D341Med (cell line): ENCODE results near the gene TUBGCP2.
A peak's percentile ranks its signal among the peaks of the same experiment; 100 is the strongest.
"Not testable (repeated sequence)": the region's sequence is repeated elsewhere in the genome, so short reads cannot be mapped to it uniquely, and the experiment has no call there.

Experiments used
- DNase-seq: peaks from one replicate; pipeline ENCODE4 v3.0.0; 2012; ENCODE audit warnings: low spot score

TUBGCP2 gene

DNA sequence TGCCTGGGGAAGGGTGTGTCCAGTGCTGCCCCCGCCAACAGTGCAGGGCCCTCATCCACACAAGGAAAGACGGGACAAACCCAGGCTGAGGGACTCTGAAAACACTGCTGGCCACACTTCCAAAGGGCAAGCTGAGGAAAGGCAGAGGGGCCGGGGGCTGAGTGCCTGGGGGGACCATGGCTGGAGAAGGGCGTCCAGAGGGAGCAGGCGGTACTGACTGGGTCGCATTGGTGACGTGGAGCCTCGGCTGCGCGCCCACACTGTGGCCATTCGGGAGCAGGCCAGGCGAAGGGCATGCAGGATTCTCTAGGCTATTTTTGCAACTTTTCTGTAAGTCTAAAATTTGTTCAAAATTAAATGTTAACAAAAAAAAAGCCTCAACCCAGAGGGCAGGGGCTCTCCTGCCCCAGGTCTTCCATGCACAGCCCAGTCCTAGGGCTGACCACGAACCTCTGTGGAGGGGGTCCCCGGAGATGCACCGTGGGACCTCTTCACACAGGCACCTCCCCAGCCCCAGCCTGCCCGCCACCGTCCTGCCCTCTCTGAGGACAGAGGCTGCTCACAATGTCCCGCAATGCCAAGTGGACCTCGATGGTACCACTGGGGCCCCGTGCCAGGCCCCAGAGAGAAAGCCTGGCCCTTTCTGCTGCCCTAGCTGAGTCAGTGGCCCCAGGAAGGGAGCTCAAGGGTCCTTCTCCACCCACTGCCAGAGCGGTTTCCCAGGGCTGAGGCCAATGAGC is 42.4 kb downstream of the TUBGCP2 start:
- DNase-seq, result no peak

DNA sequence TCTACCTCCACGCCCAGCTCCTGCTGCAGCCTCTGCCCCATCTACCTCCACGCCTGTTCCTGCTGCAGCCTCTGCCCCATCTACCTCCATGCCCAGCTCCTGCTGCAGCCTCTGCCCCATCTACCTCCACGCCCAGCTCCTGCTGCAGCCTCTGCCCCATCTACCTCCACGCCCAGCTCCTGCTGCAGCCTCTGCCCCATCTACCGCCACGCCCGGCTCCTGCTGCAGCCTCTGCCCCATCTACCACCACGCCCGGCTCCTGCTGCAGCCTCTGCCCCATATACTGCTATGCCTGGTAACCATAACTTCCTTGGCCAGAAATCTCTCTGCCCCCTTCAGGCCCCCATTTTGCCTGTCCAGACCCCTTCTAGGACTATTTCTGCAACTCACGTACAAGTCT is 43.6 kb downstream of the TUBGCP2 start:
- not testable (repeated sequence) for DNase-seq

DNA sequence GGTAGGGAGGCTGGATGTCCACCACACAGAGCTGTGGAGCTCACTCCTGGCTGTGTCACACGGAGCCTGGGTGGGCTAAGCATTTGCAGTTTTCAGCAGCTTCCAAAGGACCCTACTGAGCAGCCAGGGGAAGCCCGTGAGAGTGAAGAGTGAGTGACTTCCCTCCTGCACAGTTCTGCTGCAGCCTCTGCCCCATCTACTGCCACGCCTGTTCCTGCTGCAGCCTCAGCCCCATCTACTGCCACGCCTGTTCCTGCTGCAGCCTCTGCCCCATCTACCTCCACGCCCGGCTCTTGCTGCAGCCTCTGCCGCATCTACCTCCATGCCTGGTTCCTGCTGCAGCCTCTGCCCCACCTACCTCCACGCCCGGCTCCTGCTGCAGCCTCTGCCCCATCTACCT is 44.2 kb downstream of the TUBGCP2 start:
- DNase-seq, result no peak

DNA sequence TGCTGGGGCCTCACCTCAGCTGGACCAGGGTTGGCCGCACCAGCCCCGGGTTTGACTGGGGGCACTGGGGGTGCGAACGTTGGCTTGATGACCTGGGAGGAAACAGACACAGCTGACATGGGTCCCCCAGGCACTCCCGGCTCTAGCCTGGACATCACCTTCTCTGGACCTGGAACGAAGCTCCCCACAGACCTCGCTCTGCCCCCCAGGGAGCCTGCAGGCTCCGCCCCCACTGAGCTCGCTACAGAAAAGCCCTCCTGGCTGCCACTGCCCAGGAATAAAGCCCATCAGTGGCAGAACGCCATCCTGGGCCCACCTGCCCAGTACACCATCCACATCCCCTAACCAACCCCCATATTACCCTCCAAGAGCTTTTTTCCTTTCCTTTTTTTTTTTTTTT is 45.0 kb downstream of the TUBGCP2 start:
- DNase-seq, result no peak

DNA sequence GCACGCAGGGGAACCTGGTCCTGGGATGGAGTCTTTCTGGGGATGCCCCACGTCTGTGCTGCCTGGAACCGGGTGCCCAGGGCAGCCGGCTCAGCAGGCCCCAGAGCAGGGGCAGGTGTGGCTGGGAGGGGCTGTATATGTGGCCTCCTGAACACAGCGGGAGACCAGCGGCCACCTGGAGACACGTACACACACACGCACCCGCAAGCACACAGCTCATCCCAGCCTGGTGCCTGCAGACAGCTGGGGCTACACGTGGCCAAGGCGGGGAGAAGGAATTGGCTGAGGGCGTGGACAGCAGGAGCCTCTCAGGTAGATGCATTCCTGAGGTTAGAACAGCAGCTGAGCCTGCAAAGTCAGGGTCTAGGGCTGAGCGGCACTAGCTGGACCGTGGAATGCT is 46.0 kb downstream of the TUBGCP2 start:
- DNase-seq, result no peak

DNA sequence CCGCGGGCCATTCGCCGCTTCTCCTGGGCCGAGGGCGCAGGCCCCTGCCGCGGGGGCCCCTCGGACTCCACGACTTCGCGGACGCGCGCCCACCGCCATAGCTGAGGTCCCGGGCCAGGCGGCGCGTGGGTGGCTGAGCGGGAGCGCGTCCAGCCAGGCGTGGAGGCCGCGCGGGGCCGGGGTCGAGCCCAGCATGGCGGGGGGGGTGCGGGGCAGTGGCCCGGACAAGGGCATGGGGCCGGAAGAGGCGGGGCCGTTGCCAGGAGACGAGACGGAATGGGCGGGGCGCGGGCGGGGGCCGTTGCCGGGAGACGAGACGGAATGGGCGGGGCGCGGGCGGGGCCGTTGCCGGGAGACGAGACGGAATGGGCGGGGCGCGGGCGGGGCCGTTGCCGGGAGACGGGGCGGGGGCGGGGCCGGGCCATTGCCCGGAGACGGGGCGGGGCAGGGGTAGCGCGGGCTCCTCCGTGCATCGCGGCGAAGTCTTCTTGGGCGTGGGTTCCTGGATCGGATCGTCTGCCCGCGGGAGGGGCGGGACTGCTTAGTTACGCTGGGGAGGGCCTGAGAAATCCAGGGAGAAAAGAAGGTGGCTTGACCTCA is 46.8 kb downstream of the TUBGCP2 start:
- DNase-seq, result peak; percentile 89

DNA sequence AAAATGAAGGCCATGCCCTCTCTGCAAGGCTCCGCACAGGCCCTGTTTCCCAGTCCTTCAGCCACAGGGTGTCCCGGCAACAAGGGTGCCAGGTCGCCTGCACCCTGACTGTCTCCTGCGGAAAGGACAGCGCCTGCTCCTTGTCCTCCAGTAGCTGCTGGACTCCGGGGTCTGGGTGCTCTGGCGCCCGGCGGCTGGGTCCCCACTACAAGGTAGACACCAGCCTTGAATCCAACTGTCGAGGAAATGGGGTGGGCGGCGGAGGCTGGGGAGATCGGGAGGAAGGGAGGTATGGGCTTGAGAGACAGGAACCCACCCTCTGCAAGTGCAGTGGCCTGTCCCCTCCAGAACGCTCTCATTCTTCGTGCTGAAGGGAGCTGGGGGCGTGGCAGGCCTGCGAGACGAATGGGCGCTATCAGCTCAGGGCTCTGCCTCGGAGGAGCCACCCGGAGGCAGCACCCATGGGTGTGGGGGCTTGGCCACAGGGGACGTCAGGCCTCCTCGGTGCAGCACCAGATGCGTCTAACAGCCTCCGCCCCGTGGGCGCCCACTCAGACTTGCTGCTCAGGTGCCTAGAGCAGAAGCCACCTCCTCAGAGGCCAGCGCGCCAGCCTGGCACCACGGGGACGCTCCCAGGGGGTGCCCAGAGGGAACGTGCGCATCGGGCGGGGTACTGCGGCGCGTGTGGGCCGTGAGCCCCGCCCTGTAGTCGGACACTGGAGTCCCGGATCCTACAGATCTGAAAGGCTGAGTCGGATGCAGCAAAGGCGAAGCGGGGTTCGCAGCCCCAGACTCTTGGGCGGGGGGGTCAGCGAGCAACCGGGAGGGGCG is 47.6 kb downstream of the TUBGCP2 start:
- DNase-seq, result peak; percentile 80

DNA sequence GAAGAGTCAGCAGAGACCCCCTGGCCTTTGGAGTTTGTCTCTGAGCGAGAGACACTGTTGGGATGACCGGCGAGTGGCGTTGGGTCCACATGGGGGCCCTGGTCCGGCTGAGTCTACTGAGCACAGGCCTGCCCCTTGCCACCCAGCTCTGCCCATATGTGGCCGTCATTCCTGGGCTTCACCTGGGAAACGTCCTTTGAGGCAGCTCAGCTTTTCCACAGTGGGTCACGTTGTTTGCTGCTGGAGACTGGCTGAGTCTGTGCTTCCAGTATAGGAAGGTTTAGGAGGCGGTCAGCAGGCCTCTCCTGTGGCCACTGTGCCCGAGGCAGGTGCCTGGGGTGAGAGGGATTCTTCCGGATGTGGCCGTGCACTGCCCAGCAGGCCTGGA is 49.1 kb downstream of the TUBGCP2 start:
- no peak for DNase-seq

DNA sequence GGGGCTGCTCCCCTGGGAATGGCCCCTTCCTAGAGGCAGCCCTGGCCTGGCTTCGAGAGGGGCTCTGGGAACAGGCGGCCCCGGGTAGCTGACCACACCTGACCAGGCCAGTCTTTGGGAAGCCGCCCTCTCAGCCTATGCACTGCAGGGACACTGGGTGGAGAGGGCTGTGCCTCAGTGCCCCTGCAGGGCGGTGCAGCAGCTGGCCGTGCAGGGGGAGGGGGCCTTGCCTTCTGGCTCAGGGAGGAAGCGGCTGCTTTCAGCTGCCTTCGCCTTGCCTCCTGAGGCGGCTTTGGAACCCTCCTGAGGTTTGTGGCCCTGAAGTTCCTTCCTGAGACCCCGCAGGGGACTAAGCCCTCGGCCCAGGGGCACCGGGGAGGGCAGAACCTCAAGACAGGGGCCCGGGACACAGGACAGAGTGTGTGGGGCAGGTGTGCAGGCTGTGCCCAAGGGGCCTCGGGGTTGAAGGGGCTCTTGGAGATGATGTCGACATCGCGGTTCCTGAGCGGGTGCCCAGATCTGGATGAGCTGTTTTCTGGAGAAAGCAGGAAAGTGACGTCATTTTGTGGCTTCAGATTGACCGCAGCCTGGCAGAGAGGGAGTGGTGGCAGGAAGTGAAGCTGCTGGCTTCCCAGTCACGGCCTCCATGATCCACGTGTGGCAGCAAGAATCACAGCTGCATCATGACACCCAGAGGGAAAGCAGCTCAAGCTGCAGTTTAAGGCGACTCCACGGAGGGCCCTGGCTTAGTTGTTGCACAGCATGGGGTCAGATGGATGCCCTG is 49.7 kb downstream of the TUBGCP2 start:
- no peak for DNase-seq

DNA sequence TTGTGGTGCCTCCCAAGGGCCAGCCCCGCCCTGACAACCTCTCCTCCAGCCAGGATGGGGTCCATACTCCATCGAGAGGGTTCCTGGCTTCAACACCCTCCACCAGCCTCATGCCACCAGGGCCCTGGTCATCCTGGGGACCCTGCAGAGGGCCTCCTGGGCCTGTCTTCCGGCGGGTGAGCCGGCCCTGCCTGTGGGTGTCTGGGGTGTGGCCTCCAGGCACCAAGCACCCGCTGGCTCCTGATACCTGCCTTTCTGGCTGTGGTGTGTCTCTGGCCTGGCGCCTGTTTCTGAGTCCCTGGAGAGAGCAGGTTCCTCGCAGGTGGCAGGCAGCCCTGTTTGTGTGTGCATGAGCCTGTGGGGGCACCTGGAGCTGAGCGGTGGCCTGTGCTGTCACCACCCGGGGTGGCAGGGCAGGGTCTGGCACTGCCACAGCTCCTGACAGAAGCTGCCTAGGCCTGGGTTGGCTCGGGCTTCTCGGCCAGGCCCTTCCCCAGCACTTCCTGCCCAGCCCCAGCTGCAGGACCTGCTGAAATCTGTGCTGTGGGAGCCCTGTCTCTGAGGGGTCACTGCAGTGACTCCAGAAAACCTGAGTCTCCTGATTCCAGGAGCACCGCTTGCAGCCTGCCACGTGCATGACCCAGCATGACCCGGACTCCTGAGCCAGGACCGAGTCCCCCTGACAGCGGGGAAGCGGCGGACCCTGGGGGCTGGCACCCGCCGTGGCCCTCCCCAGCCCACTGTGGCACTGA is 50.4 kb downstream of the TUBGCP2 start:
- no peak for DNase-seq

DNA sequence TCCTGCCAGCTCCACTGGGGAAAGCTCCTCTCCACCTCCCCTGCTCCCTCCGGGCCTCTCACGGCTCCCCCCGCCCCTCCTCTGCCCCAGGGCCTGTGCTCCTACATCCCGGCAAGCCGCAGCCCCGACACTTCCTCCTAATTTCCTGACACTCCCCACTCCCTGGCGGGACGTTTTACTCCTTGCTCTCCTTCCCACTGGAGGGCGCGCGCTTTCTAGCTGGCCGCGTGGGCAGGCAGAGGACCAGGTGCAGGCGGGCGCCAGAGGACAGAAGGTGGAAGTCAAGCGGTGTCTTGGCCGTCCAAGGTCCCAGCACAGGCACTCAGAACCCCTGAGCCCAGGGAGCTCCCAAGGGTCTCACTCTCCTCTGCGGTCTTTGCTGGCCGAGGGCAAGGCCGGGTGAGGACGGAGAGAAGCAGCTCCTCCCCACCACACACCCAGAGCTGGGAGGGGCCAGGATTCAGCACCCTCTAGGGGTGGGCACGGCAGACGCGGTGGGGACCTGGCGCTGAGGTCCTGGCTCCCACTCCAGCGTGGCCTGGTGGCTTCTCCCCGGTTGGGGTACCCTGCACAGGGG is 51.1 kb downstream of the TUBGCP2 start:
- no peak for DNase-seq

DNA sequence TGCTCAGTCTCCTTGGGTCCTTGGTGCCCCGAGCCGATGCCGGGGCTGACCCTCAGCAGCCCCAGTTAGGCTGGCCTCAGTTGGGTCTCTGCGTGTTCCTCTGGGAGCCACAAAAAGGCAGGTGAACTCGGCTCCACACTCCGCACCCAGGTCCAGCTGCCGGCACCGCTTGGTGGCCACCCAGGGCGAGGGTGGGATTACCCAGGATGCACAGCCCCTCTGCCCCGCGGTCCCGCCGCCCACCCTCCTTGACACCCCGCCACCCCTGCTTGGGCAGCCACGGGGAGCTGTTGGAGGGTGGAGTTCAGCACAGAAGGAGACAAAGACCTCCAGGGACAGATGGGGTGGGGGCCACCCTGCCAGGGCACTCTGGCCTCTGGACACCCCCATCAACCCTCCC is 53.3 kb downstream of the TUBGCP2 start:
- DNase-seq, result no peak

DNA sequence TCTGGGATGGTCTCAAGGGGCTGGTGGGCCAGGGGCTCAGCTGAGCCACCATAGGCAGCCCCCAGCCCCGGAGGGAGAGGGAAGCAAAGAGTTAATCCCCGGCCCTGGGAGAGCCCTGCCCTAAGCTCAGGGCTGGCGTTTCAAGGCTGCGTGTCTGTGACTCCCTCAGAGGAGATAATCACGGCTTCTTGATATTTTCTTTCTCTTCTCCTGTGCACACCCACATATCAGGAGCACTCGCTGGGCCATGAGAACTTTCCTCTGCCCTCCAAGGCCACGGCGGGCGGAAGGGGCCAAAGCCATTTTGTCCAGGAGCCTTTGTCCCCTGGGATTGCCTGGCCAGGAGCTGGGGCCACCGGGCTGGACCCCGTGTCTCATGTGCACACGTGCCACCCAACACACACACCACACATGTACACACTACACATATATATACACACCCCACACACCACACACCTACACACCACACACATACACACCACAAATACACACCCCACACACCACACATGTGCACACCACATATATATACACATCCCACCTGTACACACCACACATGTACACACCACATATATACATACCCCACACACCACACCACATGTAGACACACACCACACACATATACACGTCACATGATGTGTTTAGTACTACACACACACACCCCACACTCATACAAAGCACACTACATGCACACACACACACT is 54.1 kb downstream of the TUBGCP2 start:
- no peak for DNase-seq

DNA sequence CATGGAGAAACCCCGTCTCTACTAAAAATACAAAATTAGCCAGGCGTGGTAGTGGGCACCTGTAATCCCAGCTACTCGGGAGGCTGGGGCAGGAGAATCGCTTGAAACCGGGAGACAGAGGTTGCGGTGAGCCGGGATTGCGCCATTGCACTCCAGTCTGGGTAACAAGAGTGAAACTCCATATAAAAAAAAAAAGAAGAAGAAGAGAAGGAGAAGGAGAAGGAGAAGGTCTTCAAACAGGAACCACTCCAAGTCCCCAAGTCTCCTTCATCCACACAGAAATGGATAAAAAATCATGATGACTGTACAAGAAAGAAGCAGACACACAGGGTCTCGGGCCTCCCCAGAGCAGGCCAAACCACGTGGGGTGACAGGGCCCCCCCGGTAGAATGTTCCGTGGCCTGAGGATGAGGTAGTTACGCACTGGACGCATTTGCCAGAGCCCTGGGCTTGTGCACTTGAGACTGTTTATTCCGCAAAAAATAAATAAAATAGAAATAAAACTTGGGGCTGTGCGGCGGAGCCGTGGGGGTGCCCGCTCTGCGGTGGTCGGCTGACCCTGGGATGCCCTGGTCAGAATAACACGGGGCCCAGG is 55.2 kb downstream of the TUBGCP2 start:
- DNase-seq, result no peak

DNA sequence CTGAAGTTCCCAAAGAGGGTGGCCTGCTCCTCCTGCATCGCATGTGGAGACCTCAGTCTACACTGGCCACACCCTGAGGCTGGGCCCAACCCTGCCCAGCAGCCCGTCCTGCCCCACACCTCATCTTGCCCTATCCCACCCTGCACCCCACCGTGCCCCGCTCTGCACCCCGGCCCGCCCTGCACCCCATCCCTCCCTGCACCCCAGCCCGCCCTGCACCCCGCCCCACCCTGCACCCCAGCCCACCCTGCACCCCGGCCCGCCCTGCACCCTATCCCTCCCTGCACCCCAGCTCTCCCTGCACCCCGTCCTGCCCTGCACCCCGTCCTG is 56.5 kb downstream of the TUBGCP2 start:
- no peak for DNase-seq

DNA sequence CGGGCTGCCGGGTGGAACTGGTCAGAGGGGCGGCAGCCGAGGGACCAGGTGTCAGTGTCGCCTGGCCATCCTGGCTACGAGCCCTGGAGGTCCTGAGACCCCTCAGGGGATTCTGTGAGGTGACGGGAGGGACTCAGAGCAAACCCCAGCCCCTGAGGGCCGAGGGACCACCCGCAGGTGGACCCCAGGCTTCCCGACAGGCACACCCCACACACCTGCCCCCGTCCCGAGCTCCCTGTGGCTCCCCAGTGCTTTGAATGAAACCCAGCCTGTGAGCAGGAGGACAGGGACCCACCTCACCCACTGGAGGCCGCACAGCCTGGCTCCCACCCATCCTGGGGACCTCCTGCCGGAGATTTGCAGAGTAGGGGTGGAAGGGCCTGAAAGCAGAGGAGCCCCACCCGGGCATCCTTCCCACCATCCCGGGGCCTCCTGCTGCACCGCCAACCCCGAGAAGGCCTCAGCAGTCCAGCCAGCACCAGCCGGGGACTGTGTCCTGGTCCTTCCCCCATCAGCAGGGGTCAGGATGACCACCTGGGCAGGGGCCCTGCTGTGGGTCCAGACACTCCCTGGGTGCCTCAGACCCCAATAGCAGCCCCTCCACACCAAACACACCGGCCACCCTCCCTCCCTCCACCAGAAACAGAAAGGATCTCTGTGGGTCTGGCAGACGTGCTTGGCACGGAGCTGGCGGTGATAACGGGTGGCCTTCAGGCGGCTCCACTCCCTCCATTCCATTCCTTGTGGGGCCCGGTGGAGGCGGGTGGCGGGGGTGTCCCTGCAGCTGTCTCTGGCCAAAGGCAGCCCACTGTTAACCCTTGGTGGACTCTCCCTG is 57.1 kb downstream of the TUBGCP2 start:
- no peak for DNase-seq

DNA sequence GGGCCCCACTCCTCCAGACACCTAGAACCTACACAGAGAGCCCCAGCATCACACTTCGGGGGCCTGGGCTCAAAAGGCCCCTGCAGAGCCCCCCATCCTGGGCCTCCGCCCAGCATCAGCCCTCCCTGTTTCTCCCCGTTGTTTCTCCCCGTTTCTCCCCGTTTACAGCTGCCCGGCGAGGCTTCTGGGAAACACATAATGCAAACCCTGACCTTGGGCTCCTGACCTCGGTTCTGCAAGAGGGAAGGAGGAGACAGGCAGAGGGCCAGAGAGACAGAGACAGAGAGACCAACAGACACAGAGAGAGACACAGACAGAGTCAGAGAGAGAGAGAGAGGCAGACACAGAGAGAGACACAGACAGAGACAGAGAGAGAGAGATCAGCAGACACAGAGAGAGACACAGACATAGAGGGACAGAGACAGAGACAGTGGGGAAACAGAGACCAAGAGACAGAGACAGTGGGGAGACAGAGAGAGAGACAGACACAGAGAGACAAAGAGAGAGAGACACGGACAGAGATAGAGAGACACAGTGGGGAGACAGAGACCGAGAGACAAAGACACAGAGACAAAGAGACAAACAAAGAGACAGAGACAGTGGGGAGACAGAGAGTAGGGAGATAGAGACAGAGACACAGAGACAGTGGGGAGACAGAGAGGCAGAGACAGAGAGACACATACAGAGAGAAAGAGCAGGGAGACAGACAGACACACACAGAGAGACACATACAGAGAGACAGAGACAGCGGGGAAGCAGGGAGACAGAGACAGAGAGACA is 58.5 kb downstream of the TUBGCP2 start:
- no peak for DNase-seq

DNA sequence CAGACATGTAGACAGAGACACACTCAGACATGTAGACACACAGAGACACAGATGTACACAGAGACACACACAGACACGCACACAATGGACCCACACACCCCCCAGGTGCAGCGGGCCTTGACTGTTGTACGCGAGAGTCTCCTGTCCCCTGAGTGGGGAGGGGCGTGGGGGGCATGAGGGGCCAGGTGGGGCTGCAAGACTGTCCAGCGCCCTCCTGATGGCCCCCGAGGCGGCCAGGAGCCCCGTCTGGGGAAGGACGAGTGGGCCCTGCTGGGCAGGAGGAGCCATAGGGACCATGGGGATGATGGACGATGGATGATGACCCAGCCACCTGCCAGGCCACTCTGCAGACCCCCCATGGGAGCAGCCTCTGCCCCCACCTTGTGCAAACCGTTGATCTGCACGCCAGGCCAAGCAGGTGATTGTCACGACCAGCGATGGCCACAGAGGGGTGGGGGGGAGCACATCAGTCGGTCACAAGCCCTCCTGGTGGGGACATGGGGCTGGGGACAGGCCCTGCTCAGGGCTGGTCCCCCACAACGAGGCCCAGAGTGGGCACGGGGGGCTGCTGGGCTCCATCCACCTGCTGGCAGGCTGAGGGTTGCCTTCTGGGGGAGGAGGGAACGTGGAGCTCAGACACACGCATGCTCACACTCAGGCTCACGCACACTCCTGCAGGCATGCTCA is 59.4 kb downstream of the TUBGCP2 start:
- DNase-seq, result no peak
